ENCODE data around the gene SYCP2.

SYCP2 gene

GRCh38 chr20:59923514-59923913 is 9.9 kb downstream of the SYCP2 start:
- TF ChIP-seq, protein P1, sequence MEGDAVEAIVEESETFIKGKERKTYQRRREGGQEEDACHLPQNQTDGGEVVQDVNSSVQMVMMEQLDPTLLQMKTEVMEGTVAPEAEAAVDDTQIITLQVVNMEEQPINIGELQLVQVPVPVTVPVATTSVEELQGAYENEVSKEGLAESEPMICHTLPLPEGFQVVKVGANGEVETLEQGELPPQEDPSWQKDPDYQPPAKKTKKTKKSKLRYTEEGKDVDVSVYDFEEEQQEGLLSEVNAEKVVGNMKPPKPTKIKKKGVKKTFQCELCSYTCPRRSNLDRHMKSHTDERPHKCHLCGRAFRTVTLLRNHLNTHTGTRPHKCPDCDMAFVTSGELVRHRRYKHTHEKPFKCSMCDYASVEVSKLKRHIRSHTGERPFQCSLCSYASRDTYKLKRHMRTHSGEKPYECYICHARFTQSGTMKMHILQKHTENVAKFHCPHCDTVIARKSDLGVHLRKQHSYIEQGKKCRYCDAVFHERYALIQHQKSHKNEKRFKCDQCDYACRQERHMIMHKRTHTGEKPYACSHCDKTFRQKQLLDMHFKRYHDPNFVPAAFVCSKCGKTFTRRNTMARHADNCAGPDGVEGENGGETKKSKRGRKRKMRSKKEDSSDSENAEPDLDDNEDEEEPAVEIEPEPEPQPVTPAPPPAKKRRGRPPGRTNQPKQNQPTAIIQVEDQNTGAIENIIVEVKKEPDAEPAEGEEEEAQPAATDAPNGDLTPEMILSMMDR (conservative IDR thresholded peaks at IDR 0.05) = no peak
- no peak overlapping the region for H3K27ac ChIP-seq

DNA sequence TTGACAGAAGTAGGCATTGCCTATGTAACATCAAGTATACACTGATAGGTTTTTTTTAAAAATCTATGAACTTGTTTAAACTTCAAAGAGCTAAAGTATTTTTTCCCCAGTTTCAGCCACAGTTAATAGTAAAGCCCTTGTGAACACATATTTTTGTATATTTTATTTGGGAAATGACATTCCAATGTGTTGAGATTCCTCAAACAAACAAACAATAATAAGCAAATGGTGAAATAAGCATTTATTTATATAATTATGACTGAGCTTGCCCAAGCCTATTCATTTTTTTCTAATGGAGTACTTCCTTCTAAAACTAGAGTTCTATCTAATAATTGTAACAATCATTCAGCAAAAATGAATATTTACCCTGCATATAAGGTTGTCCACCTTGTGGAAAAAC is 12.5 kb downstream of the SYCP2 start:
- no peak for TF ChIP-seq ZFX (IDR thresholded peaks at IDR 0.05)
- TF ChIP-seq, protein P1 (conservative IDR thresholded peaks at IDR 0.05) = no peak
- H3K27ac ChIP-seq = no peak overlapping the region

DNA sequence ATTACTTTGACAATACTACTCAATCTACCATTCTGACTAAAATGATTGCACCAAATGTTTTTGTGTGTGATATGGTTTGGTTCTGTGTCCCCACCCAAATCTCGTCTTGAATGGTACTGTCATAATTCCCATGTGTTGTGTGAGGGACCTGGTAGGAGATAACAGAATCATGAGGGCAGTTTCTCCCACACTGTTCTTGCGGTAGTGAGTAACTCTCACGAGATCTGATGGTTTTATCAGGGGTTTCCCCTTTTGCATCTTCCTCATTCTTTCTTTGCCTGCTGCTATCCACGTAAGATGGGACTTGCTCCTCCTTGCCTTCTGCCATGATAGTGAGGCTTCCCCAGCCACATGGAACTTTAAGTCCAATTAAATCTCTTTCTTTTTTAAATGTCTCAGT is 20.8 kb downstream of the SYCP2 start:
- no peak overlapping the region for H3K27ac ChIP-seq
- TF ChIP-seq ZFX (IDR thresholded peaks at IDR 0.05) = no peak
- TF ChIP-seq, protein P1 (conservative IDR thresholded peaks at IDR 0.05) = no peak

- H3K27ac ChIP-seq = no peak overlapping the region
- TF ChIP-seq ZFX (IDR thresholded peaks at IDR 0.05) = no peak
- TF ChIP-seq, protein P1 (conservative IDR thresholded peaks at IDR 0.05) = no peak
These were observed 22.4 kb downstream of the SYCP2 start for GRCh38 chr20:59911041-59911440.

DNA sequence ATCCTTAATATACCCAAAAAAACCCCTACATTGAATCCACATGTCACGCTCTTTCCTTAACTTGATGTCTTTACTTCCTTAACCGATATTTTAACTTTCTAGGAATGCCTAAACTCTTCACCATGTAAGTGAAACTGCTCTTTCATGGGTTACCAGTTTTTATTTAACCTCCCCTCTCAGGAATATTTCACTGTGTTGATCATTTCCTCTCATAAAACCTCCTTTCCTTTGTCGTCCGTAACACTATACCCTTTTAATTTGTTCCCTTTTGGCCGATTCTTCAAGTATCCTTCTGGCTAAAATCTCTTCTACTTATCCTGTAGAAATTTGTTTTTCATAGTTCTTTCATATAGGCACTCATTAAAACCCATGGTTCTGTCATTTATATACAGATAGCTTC is 24.6 kb downstream of the SYCP2 start:
- no peak overlapping the region for H3K27ac ChIP-seq
- TF ChIP-seq, protein P1 (conservative IDR thresholded peaks at IDR 0.05) = no peak
- no peak for TF ChIP-seq ZFX (IDR thresholded peaks at IDR 0.05)

GRCh38 chr20:59903621-59904020 is 29.8 kb downstream of the SYCP2 start:
- TF ChIP-seq, protein P1 (conservative IDR thresholded peaks at IDR 0.05) = no peak
- H3K27ac ChIP-seq = no peak overlapping the region

GRCh38 chr20:59902470-59902869 is 31.0 kb downstream of the SYCP2 start:
- TF ChIP-seq, protein P1 (conservative IDR thresholded peaks at IDR 0.05) = no peak
- no peak for TF ChIP-seq ZFX (IDR thresholded peaks at IDR 0.05)

More at GRCh38 chr20:59902470-59902869, 31.0 kb downstream of the SYCP2 start:
- H3K27ac ChIP-seq = no peak overlapping the region

Data from C4-2B (cell line).